Cardiac fibroblast (primary cell): ENCODE measurements around the gene FAM124A.

Experiments
- DNase-seq, 2 donors: peaks; one replicate each; pipeline versions ENCODE4 v3.0.0 to v3.0.0-alpha.2; 2010; ENCODE audit warnings: low read depth in 2 of 2
- H3K4me3 ChIP-seq, 2 donors: replicated peaks in 1 of 2; 1 replicate in 1 of 2; 2 replicates in 1 of 2; pipeline ENCODE4 v1.5.1; 2011; ENCODE audit warnings: low read depth in 2 of 2, low read length in 2 of 2, mild to moderate bottlenecking in 2 of 2, moderate library complexity in 1 of 2
- TF ChIP-seq, protein P1 (sequence below): IDR thresholded peaks from one replicate; pipeline ENCODE4 v1.5.1; 2011; ENCODE audit warnings: low read depth, mild to moderate bottlenecking, low read length, inconsistent platforms

FAM124A gene

DNA sequence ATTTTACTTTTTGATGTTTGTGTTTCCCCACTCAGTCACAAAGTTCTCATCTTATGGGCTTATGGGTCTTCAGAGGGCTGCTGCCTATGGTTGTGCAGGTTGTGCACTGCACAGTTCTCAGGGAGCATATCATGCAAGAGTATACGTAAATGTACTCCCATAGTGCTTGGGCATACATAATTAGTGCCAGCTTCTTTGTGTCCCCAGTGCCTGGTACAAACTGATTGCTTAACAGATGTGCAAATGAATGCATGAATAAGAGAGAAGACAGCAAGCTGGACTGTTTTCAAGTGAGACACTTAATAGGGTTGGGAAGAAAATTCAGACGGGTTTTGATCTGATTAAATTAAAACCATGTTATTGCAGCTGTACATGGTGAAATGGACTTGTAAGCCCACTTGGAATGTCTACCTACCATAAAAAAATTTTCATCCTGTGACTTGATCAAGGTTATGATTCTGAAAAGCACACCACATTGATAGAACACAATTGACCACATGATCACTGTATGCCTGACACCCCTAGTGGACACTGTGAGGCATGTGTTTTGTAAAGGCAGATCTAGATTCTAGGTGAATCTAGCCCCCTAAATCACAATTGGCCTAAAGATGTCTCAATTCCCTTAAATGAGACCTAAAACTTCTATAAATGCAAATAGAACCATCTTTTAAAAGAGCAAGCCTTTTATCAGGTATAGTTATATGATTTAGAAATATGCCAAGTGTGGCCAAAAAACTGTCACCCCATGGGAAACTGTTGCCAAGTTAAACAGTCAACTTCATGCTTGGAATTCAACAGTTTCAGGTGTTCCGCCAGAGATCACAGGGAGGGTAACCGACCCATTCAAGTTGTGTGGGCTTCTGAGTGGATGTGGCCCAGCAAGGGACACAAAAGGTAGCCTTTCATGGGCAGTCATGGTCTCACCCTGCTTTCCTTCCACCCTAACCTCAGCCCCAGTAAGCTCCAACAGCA is 27.9 kb downstream of the FAM124A start:
- TF ChIP-seq, protein P1, sequence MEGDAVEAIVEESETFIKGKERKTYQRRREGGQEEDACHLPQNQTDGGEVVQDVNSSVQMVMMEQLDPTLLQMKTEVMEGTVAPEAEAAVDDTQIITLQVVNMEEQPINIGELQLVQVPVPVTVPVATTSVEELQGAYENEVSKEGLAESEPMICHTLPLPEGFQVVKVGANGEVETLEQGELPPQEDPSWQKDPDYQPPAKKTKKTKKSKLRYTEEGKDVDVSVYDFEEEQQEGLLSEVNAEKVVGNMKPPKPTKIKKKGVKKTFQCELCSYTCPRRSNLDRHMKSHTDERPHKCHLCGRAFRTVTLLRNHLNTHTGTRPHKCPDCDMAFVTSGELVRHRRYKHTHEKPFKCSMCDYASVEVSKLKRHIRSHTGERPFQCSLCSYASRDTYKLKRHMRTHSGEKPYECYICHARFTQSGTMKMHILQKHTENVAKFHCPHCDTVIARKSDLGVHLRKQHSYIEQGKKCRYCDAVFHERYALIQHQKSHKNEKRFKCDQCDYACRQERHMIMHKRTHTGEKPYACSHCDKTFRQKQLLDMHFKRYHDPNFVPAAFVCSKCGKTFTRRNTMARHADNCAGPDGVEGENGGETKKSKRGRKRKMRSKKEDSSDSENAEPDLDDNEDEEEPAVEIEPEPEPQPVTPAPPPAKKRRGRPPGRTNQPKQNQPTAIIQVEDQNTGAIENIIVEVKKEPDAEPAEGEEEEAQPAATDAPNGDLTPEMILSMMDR = peak; percentile 52
- peak in 1 of 2 donors; percentile 10 for DNase-seq

DNA sequence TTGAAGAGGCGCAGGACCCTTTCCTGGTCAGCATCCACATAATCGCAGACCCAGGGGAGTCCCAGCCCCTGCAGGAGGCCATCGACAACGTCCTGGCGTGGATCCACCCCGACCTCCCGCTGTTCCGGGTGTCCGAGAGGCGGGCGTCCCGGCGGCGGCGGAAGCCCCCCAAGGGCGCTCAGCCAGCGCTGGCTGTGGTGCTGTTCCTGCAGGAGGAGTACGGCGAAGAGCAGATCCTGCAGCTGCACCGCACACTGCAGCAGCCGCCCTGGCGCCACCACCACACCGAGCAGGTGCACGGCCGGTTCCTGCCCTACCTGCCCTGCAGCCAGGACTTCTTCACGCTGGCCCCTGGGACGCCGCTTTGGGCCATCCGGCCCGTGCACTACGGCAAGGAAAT is 29.3 kb downstream of the FAM124A start:
- TF ChIP-seq, protein P1 = no peak
- no peak overlapping the region for H3K4me3 ChIP-seq
- DNase-seq = no peak

More for the DNA sequence above, 27.9 kb downstream of the FAM124A start:
- no peak overlapping the region for H3K4me3 ChIP-seq

DNA sequence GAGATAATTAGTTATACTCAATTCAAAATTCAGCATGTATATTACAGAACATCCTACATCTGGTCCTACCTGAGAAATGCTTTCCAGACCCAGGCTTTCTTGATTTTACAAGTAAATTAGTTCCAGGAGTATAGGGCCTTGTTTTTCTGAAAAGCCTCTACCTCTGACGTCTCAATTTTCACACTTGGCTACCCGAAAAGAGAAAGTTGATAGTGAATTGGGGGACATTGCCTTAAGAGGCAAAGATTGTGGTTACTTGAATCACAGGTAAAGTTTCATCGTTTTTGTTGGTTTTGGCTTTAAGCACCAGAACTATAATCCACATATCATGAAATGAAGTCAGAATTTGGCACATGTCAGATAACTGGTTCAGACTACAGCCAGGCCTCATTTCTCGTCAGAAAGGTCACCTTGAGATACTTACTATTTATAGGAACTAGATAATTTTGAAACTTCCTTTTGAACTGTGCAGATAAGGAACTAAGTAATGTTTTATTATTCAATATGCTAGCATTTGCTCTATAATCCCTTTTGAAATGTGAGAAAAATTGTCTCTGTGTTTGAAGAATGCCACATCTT is 30.8 kb downstream of the FAM124A start:
- DNase-seq = no peak
- no peak overlapping the region for H3K4me3 ChIP-seq
- TF ChIP-seq, protein P1 = no peak

DNA sequence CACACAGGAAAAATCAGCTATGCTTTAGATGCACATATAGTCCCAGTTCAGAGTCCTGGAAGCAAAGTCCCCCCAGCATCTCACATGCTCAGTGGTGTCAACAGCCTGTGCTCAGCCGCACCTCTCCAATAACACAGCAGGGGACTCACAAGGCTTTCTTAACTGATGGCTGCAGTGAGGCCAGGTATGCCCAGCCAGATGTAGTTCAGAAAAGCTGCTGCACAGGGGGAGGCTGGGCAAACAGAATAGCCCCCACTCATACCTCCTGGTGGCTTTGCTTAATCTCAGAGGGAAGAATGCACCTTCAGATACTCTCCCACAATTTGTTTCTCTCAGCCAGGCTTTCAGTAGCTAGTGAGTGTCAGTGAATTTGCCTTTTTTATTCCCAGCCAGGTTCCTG is 33.4 kb downstream of the FAM124A start:
- H3K4me3 ChIP-seq = no peak overlapping the region
- TF ChIP-seq, protein P1 = no peak
- no peak for DNase-seq

DNA sequence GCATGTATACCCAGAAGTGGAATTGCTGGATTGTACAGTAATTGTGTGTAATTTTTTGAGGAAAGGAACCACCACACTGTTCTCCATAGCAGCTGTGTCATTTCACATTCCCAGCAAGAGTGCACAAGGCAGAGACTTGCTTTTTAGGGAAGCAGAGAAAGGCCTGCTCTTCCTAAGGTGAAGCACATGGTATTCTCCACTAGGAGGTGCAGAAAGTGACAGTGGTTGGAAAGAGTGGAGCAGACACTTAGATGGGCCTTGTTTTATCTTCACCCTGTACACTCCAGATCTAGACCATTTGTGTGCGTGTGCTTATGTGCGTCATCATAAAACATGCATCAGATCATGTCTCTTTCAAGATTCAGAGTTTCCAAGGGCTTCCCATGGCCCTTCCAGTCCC is 35.0 kb downstream of the FAM124A start:
- TF ChIP-seq, protein P1 = peak; percentile 8
- DNase-seq = no peak
- H3K4me3 ChIP-seq = no peak overlapping the region

DNA sequence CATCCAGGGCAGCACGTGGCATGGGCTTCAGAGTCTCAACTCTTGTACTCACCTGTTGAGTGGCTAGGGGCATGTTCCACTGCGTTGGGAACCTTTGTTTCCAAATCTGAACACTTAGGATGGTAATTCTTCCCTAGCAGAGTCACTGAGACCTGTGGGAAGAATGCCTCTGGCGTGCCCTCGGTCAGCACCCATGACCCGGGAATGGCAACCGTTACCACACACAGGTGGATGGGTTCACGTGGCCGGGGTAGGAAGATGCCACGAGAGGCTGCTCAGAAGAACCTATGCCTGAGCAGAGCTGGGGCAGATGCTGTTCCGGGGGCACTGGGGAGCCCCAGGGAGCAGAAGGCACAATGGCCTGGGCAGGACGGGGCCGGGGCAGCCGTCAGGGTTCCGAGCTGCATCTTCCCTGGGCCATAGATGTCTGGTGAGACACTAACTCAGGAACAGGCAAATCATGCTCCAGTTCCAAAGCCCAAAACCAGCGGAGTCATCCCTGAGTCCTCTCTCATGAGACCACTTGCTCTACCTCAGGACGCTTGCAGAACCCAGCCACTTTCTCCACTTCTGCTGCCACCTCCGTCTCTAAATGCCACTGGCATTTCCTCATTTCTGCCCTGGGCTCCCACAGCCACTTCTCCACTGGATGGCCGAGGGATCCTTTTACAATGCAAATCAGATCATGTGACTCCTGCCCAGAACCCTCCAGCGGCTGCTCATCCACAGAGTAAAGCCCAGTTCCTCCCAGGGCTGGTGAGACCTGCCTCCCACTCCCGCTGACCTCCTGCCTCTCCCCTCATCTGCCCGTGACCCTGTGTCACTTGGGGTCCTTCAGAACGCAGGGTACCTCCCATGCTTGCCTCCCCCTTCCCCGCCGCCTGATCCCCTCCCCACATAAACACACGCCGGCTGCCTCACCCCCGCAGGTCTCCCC is 36.7 kb downstream of the FAM124A start:
- no peak for DNase-seq
- H3K4me3 ChIP-seq = no peak overlapping the region
- TF ChIP-seq, protein P1 = no peak
